G401 (cell line): ENCODE measurements around the gene PFKL. TPM values are rescaled to one million over a fixed set of nuclear protein-coding genes. Genes with fewer than 3 reads are reported as not detected.
A peak's percentile ranks its signal among the peaks of the same experiment; 100 is the strongest.

Source experiments
- DNase-seq: peaks from one replicate; pipeline ENCODE4 v3.0.0-alpha.2; 2015; ENCODE audit warnings: low spot score
- in situ Hi-C: cut with HindIII; loops from 2 replicates; pipeline ENCODE4 v1.10.0; 2016; ENCODE audit warnings: low sequenced_read_pairs, mixed read lengths
- total RNA-seq: library from RNA; depleted of rRNA; stranded (reverse); fragments of >200 nt; shearing (Covaris generic); gene quantifications from 2 replicates; pipeline ENCODE4 v1.2.3, GENCODE V29; 2014

PFKL gene
- total RNA-seq, 1 experiment from 2014 or later: 174 TPM

DNA sequence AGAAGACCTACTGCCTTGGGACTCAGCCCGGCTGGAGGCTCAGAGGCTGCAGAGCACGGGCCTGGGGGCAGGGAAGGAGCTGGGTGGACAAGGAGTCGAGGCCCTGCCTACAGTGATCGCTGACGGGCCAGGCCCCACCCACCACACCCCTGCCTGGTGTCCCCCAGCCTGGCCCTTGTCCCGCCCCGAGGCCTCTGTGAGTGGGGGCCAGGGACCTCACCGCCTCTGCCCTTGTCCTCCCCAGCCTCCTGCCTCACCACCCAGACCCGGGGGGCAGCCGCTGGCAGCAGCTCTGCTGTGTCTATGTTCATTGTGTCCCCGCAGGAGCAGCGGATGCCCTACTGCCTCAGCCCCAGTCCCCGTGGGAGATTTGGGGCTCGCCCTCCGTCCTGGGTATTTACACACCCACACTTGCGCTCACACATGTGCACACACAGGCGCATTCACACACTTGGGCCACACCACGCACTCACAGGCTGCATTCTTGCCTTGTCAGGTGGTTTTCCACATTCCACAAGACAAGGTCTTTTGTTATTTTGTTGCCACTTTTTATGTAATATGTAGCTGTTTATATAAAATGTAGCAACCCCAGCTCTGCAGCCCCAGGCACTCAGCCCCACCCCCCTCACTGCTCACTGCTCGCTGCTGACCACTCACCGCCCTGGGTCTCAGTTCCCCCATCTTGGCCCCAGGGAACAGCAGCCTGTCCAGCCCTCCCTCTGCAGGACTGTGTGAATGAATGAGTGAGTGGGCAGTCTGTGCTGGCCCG is 7.3 kb downstream of the PFKL start:
- in situ Hi-C loops: no loop called here
- DNase-seq: no peak

DNA sequence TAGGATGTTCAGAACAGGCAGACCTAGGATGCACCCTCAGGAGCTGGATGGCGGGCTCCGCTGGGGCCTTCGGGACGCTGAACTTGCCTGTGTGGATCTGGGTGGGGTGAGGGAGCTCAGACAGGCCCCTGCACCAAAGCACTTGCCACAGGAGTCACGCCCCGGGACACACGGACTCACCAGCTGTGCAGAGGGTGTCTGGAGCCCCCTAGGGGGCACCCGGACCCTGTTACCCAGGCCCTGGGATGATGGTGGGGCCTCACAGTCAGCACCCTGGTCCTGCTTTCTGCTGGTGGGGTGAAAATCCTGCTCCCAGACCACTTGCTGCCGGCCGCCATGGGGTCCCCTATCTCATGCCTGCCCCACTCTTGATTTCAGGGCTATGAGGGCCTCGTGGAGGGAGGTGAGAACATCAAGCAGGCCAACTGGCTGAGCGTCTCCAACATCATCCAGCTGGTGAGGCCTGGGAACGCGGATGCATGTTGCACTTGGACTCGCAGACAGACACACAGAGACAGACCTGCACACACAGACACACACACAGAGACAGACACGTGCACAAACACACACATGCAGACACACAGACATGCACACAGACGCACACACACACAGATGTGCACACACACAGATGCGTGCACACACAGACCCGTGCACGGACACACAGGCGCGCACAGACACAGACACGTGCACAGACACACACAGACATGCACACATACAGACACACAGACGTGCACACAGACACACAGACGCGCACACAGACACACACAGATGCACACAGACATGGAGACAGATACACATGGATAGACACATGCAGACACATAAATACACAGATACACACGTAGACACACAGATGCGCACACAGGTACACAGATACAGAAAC is 11.0 kb downstream of the PFKL start:
- DNase-seq: no peak
- in situ Hi-C loops: no loop called here

DNA sequence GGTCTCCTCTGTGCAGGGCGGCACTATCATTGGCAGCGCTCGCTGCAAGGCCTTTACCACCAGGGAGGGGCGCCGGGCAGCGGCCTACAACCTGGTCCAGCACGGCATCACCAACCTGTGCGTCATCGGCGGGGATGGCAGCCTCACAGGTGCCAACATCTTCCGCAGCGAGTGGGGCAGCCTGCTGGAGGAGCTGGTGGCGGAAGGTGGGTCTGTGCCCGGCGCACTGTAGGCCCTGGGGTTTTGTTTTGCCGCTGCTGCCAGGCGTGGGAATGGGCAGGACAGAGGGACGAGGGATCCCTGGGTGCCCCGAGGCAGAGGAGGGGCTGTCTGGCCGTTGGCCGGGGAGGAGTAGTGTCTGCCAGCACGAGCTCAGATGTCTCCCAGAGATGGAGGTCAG is 12.2 kb downstream of the PFKL start:
- in situ Hi-C loops: no loop called here
- DNase-seq: no peak

DNA sequence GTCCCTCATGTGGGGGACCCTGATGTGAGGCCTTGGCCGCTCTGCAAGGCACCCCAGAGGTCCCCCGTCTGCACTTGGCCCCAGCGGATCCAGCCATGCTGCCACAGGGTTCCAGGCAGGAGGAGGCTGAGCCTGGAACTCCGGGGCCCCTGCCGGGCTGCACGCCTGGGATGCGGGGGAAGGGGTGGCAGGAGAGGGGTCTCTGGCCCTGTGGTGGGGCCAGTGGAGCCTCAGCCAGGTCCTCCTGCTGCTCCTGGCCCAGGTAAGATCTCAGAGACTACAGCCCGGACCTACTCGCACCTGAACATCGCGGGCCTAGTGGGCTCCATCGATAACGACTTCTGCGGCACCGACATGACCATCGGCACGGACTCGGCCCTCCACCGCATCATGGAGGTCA is 12.9 kb downstream of the PFKL start:
- in situ Hi-C loops: no loop called here
- no peak for DNase-seq

DNA sequence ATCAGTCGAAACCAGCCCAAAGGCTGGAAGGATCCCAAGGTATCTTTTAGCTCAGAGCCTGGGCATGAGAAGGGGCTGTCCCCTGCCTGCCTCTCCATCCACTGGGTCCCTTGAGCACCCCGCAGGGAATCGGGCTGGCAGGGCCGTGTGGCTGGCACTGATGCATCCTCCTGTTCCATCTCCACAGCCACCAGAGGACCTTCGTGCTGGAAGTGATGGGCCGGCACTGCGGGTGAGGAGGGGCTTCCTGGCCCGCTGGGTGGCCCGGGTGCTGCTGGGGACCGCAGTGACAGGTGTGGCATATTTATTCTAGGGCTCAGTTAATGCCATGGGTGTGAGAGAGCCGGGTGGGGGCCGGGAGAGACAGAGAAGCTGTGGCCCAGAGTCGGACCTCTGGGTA is 13.6 kb downstream of the PFKL start:
- DNase-seq: no peak
- in situ Hi-C loops: no loop called here

DNA sequence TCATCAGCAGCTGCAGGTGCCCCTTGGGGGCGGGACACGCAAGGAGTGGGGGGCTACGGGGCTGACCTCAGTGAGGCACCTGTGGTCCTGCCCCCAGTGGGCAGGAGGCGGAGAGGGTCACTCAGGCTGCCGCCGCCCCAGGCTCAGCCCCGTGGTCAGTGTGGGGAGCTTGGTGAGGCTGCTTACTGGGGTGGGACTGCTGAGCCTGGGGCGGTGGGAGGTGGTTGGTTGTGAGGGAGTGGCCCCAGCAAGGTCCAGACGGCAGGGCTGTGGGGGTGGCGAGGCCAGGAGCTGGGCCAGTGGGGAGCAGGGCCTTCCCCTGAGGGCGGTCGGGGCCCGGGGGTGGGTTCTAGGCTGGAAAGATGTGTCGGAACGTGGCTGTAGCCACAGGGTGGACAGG is 14.3 kb downstream of the PFKL start:
- no peak for DNase-seq
- in situ Hi-C loops: no loop called here

DNA sequence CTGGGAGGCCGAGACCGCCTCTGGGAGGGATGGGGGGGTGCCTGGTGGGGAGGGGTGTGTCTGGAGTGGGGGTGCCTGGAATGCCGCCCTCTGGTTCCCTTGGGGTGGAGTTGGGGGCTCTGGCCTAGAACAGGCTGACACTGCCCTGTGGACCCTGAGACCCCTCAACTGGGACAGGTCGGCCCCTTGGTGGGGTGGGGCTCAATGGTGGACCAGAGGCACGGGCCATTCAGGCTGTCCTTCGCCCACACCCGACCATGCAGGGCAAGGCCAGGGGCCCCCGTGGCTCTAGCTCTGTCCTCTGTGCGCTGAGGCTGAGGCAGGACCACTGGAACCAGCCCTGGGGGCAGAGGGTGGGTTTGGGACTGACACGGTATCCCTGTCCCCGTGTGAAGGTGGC is 14.7 kb downstream of the PFKL start:
- in situ Hi-C loops: no loop called here

DNA sequence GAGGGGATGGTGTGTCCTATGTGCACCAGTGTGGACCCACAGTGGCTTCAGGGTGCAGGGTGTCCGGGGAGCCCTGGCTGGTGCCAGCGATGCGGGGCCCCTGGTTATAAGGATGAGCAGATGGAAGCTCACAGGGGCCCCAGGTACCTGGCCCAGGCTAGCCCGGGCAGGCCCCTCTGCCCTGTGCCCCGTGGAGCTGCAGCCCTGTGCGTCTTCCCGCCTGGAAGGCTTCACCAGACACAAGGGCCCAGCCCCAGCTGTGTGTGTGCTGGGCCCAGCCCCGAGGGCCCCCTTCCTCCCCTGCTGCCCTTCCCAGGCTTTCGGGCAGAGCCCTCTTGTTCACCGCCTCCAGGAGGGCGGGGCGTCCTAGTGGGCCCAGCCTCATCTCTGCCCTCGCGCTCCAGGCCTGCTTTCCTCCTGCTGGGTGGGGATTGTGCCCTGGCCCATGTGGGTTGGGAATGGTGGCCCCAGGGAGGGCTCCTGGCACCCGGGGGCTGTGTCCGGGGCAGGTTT is 15.9 kb downstream of the PFKL start:
- no peak for DNase-seq
- in situ Hi-C loops: no loop called here

More for the DNA sequence above, 14.7 kb downstream of the PFKL start:
- no peak for DNase-seq

DNA sequence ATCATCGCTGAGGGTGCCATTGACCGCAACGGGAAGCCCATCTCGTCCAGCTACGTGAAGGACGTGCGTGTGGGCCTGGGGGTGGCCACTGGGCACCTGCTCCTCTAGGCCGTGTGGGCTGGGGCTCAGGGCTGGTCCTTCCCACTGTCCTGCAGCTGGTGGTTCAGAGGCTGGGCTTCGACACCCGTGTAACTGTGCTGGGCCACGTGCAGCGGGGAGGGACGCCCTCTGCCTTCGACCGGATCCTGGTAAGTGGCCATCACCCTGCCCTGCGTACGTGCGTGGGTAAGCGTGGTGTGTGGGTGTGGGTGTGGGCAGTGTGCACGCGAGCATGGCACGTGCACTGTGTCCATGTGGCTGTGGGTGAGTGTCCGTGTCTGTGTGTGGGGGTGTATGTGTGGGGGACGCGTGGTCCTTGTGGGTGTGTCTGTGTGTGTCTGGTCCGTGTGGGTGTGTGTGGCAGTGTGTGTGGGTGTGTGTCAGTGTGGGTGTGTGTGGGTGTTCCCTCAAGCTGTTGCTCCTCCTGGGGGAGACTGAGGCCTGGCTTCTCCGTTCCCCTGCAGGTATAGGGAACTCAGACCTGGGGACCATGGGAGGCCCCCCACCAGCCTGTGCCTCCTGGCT is 16.5 kb downstream of the PFKL start:
- no peak for DNase-seq
- in situ Hi-C loops: no loop called here

DNA sequence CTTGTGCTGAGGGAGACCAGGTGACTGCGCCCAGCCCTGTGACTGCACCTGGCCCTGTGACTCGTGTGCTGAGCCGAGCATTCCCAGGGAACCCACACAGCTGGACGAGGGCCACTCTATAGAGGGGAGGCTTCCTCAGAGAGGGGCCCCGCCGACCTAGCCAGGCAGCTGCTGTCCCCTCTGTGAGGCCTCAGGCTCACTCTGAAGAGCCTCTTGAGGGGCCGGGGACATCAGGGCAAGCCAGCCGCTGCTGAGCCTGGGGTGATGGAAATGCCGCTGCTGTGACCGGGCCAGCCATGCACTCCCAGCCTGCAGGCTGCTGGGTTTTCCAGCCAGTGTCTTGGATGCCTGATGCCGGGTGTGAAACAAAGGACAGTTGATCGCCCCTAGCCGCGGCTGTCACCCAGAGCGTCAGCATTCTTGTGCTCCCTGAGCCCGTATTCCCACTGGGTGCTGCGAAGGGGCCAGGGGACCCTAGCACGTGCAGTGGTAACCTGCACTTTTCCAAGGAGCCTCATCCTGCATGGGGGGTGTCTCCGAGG is 17.5 kb downstream of the PFKL start:
- no peak for DNase-seq
- in situ Hi-C loops: no loop called here

DNA sequence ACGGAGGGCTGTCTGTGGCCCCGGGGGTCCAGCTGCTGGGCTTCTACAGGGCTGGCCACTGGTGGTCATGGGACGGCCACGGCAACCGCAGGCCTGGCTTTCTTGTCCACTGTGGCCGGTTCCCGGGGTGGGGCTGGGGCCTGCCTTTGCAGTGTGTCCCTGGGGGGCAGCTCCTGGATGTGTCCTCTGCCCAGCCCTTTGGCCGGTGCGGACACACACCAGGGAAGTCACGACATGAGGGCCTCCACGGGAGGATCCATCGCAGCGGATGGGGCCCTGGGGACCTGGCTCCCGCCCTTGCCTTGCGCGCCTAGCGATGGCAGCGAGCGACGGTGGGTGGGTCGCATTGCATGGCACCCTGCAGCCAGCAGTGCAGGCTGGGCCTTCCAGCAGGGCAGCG is 18.0 kb downstream of the PFKL start:
- DNase-seq: no peak
- in situ Hi-C loops: no loop called here

DNA sequence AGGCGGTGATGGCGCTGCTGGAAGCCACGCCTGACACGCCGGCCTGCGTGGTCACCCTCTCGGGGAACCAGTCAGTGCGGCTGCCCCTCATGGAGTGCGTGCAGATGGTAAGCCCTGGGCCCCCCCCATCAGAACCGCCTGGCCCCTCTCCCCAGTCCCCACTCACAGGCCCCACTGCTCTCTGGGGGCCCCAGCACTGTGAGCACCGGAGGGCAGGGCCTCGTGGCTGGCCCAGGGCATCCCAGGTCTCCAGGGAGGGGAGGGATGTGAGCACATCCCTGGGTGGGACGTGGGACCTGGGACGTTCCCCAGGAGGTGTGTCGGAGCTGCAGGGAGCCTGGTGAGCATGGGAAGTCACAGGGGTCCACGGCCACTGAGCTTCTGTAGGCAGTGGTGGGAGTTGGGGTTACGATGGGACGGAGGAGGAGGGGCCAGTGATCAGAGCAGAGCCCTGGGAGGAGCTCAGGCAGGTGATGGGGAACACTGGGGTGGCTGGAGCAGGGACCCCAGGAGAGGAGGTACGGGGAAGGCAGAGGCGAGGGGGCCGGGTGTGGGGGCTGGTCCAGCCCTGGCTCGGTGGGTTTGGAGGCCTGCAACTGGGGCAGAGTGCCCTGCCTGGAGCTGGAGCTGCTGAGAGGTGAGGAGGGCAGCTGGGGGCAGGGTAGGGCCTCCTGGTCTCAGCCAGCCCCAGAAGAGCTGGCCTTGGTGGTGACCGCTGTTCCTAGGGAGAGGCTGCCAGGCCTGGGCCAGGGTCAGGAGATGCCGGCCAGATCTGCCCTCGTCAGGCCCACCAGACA is 18.8 kb downstream of the PFKL start:
- in situ Hi-C loops: no loop called here

DNA sequence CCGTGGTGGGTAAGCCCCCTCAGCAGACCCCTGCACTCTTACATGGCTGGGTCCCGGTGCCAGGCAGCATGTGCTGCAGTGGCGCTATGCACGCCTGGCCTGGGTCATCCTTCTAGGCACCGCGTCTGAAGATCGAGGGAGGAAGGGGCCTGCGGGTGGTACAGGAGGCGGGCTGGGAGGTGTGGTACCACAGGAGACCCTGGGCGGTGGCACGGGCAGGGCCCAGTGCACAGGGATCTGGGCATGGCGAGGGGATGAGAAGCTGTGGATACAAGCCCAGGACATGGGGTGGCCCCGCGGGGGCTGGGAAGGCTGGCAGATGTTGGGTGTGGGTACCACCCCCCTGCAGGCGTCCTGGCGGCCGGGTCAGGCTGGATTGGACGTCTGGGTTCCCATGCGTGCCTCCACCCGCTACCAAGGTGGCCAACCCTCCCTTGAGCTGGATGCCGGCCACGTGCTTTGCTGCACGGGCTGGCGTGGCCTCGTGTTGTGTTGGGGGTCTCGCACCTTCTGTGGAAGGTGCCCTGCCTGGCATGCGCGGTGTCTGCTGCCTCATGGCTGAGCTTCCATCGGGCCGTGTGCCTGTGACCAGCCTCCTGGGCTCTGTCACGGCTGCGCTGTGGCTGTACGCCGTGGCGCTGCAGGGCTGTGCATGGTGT is 19.7 kb downstream of the PFKL start:
- no peak for DNase-seq
- in situ Hi-C loops: no loop called here

More for the DNA sequence above, 18.8 kb downstream of the PFKL start:
- no peak for DNase-seq

DNA sequence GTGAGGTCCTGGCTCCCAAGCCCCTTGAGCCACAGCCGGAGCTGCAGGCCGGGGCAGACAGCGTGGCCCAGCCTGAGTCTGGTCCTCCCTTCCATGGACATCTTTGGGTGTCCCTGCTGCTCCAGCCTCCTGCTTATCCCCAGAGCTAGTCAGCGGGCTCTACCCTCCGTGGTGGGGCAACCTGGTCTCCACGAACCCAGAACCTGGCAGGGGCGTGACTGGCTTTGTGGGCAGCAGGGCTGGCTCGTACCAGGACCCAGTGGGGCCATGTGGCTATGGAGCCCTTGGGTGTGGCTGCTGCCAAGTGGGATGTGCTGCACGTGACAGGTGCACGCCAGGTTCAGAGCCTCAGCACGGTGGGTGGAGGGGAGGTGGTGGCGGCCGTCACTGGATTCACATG is 21.0 kb downstream of the PFKL start:
- in situ Hi-C loops: no loop called here
- DNase-seq: no peak

DNA sequence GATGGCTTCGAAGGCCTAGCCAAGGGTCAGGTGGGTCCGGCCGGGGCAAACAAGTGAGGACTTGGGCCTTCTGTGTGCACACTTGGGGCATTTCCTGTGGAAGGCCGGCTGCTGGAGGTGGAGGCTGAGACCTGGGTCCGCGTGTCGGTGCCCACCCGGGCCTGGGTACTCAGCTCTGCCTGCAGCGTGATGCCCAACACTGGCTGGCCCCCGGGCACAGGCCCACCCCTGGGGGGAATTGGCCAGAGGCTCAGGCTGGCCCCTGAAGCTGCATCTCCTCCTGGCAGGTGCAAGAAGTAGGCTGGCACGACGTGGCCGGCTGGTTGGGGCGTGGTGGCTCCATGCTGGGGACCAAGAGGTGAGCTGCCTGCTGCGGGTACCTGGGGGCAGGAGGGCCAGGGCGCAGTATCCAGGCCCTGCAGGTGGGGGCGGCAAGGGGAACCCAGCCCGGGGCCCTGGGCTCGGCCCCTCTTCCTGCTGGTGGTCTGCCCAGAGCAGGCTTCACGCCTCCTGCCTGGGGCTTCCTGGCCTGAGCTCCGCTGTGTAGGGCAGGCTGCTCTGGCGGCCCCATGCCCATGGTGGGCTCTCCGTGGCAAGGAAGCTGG is 22.1 kb downstream of the PFKL start:
- DNase-seq: no peak
- in situ Hi-C loops: no loop called here

DNA sequence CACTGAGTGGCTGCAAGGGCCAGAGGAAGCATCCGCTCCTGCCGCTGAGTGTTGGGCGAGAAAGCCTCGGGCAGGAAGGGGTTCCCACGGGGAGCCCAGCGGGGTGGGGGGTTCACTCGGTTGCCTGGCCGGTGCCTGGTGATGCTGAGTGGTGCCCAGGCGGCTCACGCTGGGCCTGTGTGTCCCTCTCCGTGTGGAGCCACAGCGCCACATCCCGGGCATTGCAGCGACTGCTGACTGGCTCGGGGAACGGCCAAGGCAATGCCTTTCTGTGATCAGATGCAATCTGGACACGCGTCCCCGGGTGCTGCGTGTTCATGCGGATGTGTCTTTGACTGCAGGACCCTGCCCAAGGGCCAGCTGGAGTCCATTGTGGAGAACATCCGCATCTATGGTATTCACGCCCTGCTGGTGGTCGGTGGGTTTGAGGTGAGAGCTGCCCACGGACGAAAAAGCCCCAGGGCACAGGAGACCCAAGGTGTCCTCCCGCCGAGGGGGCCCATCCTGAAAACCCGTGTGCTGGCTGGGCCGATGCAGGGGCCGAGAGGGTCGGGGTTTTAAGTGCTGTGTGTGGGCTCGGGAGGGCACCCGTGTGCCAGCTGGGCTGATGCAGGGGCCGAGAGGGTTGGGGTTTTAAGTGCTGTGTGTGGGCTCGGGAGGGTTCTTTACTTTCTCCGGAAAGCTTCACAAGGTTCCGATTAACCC is 22.9 kb downstream of the PFKL start:
- peak; percentile 68 for DNase-seq
- in situ Hi-C loops: no loop called here

DNA sequence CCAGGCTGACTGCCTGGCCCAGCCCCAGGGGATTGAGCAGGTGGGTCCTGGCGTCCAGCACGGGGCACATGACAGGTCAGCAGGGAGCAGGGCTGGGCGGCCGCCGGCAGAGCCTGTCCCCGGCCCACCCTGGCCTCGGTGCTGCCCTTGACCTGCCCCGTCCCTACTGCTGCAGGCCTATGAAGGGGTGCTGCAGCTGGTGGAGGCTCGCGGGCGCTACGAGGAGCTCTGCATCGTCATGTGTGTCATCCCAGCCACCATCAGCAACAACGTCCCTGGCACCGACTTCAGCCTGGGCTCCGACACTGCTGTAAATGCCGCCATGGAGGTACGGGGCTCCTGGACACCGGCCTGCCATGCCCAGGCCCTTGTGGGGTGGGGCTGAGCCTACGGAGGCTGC is 23.7 kb downstream of the PFKL start:
- no peak for DNase-seq
- in situ Hi-C loops: no loop called here
